Esophagus mucosa (tissue), 1 donor: ENCODE data around the gene PI4KA. TPM values are rescaled to one million over a fixed set of nuclear protein-coding genes. Genes with fewer than 3 reads are reported as not detected.
"Not testable (repeated sequence)": the region's sequence is repeated elsewhere in the genome, so short reads cannot be mapped to it uniquely, and the experiment has no call there.

Experiments used
- ATAC-seq: fragments of 200-7000 bp; cut with Tn5 transposase; one replicate; pipeline ENCODE4 v1.9.1; 2020
- total RNA-seq: library from RNA; stranded (reverse); gene quantifications from one replicate; pipeline ENCODE4 v1.2.4, GENCODE V29; 2023
- donor health status: DM: yes; HTN: yes; CAD: no.

PI4KA gene
- total RNA-seq, 1 donor from 2014 or later = 28.5 TPM

GRCh38 chr22:20746431-20747189 lies 112.0 kb downstream of the PI4KA start:
- ATAC-seq = no peak

GRCh38 chr22:20745119-20745518 lies 113.5 kb downstream of the PI4KA start:
- ATAC-seq = no peak

GRCh38 chr22:20744456-20744855 lies 114.2 kb downstream of the PI4KA start:
- ATAC-seq = no peak

GRCh38 chr22:20742764-20743163 lies 115.8 kb downstream of the PI4KA start:
- ATAC-seq = no peak

- peak; percentile 17 for ATAC-seq
These were observed 116.7 kb downstream of the PI4KA start for GRCh38 chr22:20741634-20742581.

- ATAC-seq = no peak
These were observed 117.5 kb downstream of the PI4KA start for GRCh38 chr22:20741008-20741633.

DNA sequence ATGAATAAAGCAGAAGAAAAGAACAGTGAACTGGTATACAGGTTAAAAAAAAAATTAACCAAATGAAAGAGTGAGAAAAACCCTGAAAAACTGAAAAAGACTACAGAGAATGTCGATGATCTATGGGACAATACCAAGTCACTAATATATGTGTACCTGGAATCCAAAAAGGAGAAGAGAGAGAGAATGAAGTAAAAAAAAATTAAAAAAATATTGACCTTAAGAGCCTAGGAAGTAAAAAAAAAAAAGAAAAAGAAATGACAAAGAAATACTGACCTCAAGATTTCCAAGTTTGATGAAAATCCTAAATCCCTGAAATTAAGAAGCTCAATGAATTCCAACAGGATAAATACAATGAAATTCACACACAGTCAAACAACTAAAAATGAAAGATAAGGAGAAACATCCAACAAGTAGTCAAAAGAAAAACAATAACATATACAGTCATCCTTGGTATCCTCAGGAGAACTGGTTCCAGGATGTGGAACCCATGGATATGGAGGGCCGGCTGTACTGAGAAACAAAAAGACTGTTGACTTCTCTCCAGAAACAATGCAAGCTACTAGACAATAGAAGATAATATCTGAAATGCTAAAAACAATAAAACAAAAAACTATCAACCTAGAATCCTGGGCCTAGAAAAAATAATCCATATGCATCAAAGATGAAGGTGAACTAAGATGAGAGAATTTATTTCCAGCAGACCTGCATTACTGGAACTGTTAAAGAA lies 118.2 kb downstream of the PI4KA start:
- ATAC-seq = no peak

GRCh38 chr22:20738394-20739089 lies 120.1 kb downstream of the PI4KA start:
- no peak for ATAC-seq

DNA sequence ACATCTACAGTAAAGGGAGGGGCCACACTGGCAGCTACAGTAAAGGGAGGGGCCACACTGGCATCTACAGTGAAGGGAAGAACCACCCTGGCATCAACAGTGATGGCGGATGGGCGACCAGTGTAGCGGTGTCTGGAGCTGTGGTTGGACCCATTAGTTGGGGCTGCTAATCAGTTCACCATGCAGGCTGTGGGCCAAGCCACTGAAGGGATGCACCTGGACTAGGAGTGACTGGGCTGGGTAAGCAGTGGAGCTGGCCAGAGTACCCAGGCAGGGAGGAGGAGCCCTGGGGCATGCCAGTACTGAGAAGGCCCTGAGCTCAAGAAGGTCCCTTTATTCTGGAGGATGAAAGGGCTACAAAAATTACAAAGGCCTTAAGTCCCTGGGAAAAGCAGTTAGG lies 121.7 kb downstream of the PI4KA start:
- ATAC-seq = peak; percentile 7

- peak; percentile 19 for ATAC-seq
These were observed 123.1 kb downstream of the PI4KA start for GRCh38 chr22:20735356-20736162.

DNA sequence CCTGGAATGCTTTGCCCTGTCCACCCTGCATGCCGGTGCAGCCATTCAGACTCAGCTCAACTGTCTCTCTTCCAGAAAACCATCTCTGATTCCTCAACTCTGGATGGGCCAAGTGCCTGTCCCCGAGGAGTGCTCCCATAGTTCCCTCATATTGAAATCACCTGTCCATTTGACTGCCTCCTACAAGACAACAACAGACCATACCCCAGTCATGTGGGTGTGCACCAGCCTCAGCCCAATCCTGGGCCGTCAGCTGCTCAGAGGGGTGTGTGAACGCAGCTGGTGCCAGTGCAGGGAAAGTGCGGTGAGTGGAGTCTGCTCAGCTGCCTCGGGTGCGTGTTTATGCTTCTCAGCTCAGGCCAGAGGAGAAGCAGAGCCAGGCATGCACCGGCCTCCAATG lies 126.2 kb downstream of the PI4KA start:
- ATAC-seq = not testable (repeated sequence)

- no peak for ATAC-seq
These were observed 129.4 kb downstream of the PI4KA start for GRCh38 chr22:20729194-20729593.

DNA sequence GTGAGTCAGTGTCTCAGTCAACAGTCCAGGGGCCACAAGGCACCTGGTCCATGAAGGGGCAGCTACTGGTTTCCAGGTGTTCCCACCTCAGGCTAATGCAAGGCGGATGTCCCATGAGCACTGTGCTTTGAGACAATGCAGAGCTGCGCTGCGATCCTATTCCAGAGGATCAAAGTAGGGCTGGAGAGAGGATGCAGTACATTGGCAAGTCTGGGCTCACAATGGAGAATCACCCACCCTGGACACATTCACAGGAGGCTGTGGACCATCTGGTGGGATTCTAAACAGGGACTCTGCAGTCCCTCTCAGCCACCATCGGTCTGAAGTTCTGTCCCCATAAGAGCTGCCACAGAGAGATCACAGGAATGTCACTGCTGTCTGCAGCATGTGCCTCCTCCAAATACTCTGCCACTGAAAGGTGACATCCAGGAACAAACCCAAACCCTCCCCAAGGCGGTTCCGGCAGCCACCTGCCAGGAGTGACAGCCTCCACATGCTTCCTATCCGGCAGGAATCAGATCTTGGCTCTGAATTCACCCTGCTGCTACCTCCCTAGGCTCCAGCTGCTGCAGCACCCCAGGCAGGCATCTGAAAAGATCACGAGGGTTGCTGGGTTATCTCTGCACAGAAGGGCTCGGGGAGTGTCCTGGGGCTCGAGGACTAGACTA lies 130.0 kb downstream of the PI4KA start:
- no peak for ATAC-seq

DNA sequence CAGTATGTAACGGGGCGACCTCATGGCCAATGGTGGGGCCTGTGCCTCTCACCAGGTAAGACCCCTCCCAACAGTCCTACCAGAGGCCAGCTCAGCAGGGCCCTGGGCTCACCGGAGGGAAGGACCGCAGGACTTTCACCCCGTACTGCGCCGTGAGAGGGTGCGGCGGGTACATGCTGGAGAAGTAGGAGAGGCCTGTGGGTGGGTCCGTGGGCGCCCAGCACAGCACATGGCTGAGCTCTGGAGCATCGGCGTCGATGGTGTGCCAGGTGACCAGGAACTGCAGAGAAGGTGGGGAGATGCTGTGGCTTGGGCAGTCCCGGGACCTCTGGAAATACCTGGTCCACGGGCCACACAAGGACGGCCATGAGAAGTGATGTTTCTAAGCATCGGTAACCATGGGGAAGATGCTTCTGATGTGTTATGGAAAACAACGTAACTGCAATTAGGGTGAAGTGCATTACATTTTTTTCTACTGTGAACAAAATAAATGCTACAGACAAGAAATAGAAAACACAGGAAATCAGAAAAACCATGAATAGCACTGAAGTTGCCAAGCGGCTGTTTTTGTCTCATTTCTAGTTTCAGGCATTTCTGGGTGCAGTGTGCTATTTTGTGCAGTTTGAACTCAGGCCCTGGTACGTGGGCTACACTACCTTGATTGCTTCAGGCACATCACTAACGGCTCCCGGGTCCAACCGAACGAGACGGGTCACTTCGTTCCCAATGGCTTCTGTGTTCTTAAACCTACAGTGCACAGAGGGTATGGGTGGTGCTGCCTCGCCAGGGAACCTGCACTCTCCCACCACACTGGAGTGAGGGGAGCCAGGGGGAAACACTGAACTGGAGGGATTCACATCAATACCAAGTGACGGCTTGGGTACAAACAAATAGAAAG lies 131.2 kb downstream of the PI4KA start:
- peak; percentile 27 for ATAC-seq

DNA sequence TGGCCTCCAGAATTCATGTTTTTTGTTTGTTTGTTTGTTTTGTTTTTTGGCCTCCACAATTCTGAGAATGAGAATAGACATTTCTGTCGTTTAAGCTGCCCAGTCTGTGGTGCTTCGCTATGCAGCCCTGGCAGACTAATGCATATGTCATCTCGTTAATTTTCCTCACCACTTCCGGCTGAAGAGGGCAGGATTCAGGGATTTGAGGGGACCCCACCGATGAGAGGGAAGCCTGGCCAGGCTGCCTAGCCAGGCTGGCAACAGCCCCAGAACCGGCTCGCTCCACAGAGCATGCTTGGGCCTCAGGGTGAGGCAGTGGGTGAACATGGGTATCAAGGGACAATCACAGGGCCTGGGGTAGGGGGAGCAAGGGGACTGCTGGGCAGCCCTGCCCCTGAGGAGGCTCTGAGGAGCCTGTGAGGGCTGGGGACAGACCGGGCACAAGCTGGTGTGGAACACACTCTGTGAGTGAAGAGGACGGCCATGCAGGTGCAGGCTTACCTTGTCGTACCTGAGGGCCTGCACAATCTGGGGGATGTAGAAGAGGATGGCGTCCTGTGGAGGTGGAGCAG lies 132.5 kb downstream of the PI4KA start:
- ATAC-seq = peak; percentile 27

DNA sequence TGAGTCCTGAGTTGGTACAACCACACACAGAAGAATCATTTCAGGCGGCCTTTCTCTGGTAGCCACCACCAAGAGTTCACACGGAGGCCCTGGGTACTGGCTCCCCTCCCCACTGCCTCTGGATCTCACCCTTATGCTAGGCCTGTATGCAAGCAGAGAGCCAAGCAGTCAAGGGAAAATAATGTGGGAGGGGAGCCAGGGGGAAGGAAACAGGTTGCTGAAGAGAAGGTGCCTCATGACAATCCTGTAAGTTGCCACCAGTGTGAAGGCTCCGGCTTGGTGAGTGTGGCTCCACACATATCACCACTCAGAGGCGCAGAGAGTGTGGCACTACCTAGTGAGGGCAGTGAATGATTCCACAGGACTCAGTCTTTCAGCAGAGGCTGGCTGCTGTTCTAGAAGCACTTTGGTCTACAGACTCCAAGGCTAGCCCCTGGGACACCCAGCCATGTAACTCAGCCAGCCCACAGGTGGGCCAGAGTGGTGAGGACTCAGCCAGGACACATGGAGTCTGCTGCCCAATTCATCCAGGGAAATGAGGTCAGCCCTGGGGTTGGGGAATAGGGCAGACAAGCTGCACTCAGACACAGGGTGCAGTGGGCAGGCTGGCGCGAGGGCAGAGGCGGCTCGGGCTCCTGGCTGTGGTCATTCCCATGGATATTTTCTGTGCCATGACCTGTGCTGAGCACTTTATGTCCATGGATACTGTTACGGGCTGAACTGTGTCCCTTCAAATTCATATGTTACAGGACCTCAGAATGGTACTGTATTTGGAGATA lies 133.7 kb downstream of the PI4KA start:
- ATAC-seq = no peak

DNA sequence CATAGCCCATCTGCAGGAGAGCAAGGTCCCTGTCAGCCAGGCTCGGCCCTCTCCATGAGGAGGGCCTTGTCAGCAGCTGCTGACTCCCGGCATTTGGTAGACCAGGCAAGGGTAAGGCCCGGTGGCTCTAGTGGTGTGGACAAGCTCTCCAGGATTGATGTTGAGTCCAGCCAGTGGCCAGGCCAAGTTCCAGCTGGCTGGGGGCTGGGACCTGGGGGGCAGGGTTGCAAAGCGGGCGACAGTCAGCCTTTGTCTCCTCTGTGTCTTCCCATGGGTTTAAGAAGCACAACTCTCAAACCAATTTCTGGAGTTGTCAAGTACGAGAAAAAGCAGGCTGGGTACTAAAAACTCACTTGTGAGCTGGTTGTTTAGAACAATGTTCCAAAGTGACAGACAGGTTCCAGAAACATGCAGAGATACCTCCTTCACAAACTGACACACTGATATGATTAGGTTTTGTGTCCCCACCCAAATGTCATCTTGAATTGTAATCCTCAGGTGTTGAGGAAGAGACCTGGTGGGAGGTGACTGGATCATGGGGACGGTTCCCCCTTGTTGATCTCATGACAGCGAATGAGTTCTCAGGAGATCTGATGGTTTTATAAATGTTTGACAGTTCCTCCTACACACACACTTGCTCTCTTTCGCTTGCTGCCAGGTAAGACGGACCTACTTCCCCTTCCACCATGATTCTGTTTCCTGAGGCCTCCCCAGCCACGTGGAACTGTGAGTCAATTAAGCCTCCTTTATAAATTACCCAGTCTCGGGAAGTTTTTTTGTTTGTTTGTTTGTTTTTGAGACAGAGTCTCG lies 137.0 kb downstream of the PI4KA start:
- ATAC-seq = no peak
